Spleen (tissue), 11 donors: ENCODE data around the gene TTC3. TPM values are rescaled to one million over a fixed set of nuclear protein-coding genes. Genes with fewer than 3 reads are reported as not detected.

Experiments used
- DNase-seq: peaks from one replicate; pipeline ENCODE4 v3.0.0-alpha.2; 2020
- H3K27ac ChIP-seq, 8 donors: fragments of 200-600 bp; sonication (generic) in 7 of 8; 1 replicate in 4 of 8; 2 replicates in 4 of 8; pipeline versions ENCODE4 v1.5.0 to v1.8.0; 2016 to 2021; ENCODE audit warnings: inconsistent platforms in 4 of 8, mild to moderate bottlenecking in 4 of 8, moderate library complexity in 1 of 8
- H3K27me3 ChIP-seq, 7 donors: fragments of 200-600 bp; sonication (generic) in 6 of 7; replicated peaks in 1 of 7; 1 replicate in 4 of 7; 2 replicates in 3 of 7; pipeline versions ENCODE4 v1.5.0 to v1.8.0; 2016 to 2021; ENCODE audit warnings: inconsistent platforms in 3 of 7, mild to moderate bottlenecking in 1 of 7
- H3K36me3 ChIP-seq, 6 donors: fragments of 200-600 bp; sonication (generic) in 5 of 6; 1 replicate in 4 of 6; 2 replicates in 2 of 6; pipeline versions ENCODE4 v1.5.0 to v1.8.0; 2016 to 2021; ENCODE audit warnings: inconsistent platforms in 2 of 6
- H3K4me1 ChIP-seq, 6 donors: fragments of 200-600 bp; sonication (generic) in 5 of 6; 1 replicate in 3 of 6; 2 replicates in 3 of 6; pipeline versions ENCODE4 v1.5.0 to v1.8.0; 2016 to 2021; ENCODE audit warnings: inconsistent platforms in 3 of 6
- H3K4me3 ChIP-seq, 8 donors: fragments of 200-600 bp; sonication (generic) in 7 of 8; 1 replicate in 4 of 8; 2 replicates in 4 of 8; pipeline versions ENCODE4 v1.5.0 to v1.8.0; 2016 to 2021; ENCODE audit warnings: inconsistent platforms in 4 of 8, mild to moderate bottlenecking in 4 of 8, moderate library complexity in 2 of 8
- H3K9me3 ChIP-seq, 8 donors: fragments of 200-600 bp; sonication (generic) in 7 of 8; 1 replicate in 4 of 8; 2 replicates in 4 of 8; pipeline versions ENCODE4 v1.5.0 to v1.8.0; 2016 to 2021; ENCODE audit warnings: inconsistent platforms in 4 of 8
- POLR2A ChIP-seq, 3 donors: fragments of 450-650 bp; IDR thresholded peaks; one replicate each; pipeline ENCODE4 v1.5.1; 2017; ENCODE audit warnings: antibody characterized with exemption in 3 of 3, mild to moderate bottlenecking in 1 of 3
- POLR2AphosphoS5 ChIP-seq, 3 donors: sonication (generic); formaldehyde crosslinking; IDR thresholded peaks; one replicate each; pipeline ENCODE4 v1.5.1; 2017; ENCODE audit warnings: antibody characterized with exemption in 3 of 3
- WGBS, 5 donors: extraction: QIAGEN DNeasy Blood & Tissue Kit in 3 of 5; methylation state at CpG; one replicate each; pipeline versions ENCODE4 v1.1.5 to v1.1.7; 2013 to 2018; 5-methylcytosine and 5-hydroxymethylcytosine counted together
- intact Hi-C: fragments of 100-400 bp; cut with DNase I; formaldehyde crosslinking; loops from one replicate; pipeline ENCODE4 v1.15.0; 2023; ENCODE audit warnings: low total_unique reads
- polyA plus RNA-seq, 3 donors: library from polyadenylated mRNA; stranded (reverse); fragments of 200-250 nt; gene quantifications; one replicate each; pipeline ENCODE4 v1.2.1, GENCODE V29; 2013
- total RNA-seq, 7 donors: library from RNA; depleted of rRNA in 3 of 7; stranded (reverse); fragments of >200 nt in 3 of 7; fragmentation: NEBNext Ultra II Directional in 4 of 7; extraction: Animal tissue kit (Norgen Biotek cat#: 25700) in 4 of 7; gene quantifications; one replicate each; pipeline versions ENCODE4 v1.1.0 to v1.2.1, GENCODE V29; 2016 to 2021
- TF ChIP-seq, protein P1 (sequence below), 11 experiments: fragments of 200-600 bp in 7 of 11; fragments of 450-650 bp in 4 of 11; sonication (generic) in 4 of 11; IDR thresholded peaks in 8 of 11; conservative IDR thresholded peaks in 3 of 11; 1 replicate in 7 of 11; 2 replicates in 4 of 11; pipeline versions ENCODE4 v1.4.0 to v1.8.0; 2016 to 2021; ENCODE audit warnings: antibody characterized with exemption in 11 of 11, inconsistent platforms in 4 of 11, mild to moderate bottlenecking in 1 of 11
- donor health status: healthy with polysubstance abuse.
- donor health status: DM: no; HTN: no; CAD: no; lungs with moderate emphysema.
- donor health status: DM: no; HTN: no; CAD: no.
- donor health status: Bipolar disorder and iron deficiency.
- donor health status: healthy.
- donor health status: DM: no; HTN: no; CAD: no.
- donor health status: DM: yes; HTN: yes; CAD: no.

Gene TTC3
- total and polyA plus RNA-seq, 10 donors, result 16.0 to 143 (median 80.7) TPM

DNA sequence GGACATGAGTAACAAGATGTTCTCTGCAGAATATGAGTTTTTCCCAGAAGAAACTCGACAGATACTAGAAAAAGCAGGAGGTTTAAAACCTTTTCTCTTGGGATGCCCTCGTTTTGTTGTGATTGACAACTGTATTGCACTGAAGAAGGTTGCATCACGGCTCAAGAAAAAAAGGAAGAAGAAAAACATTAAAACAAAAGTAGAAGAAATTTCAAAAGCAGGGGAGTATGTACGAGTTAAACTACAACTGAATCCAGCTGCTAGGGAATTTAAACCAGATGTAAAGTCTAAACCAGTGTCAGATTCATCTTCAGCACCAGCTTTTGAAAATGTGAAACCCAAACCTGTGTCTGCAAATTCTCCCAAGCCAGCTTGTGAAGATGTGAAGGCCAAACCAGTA is 92.5 kb downstream of the TTC3 start:
- H3K36me3 ChIP-seq, result peaks cover 0 to 96% (median 50%) of the 10 kb centered on the region in 6 donors
- no peak for TF ChIP-seq POLR2AphosphoS5 (IDR thresholded peaks at IDR 0.05)
- TF ChIP-seq POLR2A (IDR thresholded peaks at IDR 0.05), result no peak
- TF ChIP-seq, protein P1, sequence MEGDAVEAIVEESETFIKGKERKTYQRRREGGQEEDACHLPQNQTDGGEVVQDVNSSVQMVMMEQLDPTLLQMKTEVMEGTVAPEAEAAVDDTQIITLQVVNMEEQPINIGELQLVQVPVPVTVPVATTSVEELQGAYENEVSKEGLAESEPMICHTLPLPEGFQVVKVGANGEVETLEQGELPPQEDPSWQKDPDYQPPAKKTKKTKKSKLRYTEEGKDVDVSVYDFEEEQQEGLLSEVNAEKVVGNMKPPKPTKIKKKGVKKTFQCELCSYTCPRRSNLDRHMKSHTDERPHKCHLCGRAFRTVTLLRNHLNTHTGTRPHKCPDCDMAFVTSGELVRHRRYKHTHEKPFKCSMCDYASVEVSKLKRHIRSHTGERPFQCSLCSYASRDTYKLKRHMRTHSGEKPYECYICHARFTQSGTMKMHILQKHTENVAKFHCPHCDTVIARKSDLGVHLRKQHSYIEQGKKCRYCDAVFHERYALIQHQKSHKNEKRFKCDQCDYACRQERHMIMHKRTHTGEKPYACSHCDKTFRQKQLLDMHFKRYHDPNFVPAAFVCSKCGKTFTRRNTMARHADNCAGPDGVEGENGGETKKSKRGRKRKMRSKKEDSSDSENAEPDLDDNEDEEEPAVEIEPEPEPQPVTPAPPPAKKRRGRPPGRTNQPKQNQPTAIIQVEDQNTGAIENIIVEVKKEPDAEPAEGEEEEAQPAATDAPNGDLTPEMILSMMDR (IDR thresholded peaks at IDR 0.05 in 8 of 11, conservative IDR thresholded peaks at IDR 0.05 in 3 of 11), result no peak
- H3K27me3 ChIP-seq, result no peaks in the 10 kb centered on the region
- no peak overlapping the region for H3K4me3 ChIP-seq
- 48 to 74% (median 57%) methylated on average over 4 of the region's 4 CpGs for WGBS, 5 donors
- peak overlapping the region in 1 of 8 donors; percentile 16 for H3K27ac ChIP-seq
- intact Hi-C loops, result no loop called here
- DNase-seq, result no peak
- no peaks in the 10 kb centered on the region for H3K9me3 ChIP-seq
- H3K4me1 ChIP-seq, result no peaks in the 10 kb centered on the region

DNA sequence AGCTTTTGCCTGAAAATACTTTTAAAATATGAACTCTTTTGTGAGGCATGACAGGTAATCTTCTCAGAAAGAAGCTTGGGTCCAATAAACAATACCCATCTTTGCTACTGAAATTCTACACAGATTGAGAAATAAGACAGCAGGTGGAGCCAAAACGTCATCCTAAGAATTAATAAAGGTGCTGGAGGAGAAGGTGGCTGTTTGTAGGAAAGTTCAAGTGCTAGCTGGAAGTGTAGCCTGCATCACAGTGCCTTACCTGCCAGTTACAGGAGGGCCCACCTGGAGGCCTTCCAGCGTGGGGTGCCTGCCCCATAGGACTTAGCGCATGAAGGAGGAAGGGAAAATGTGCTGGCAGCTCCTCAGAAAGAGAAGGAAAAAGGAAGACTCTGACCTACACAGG is 93.7 kb downstream of the TTC3 start:
- H3K4me3 ChIP-seq, result no peak overlapping the region
- no peaks in the 10 kb centered on the region for H3K27me3 ChIP-seq
- WGBS, 5 donors, result 48 to 82% (median 77%) methylated on average over 3 of the region's 3 CpGs
- no peak overlapping the region for H3K27ac ChIP-seq
- no peaks in the 10 kb centered on the region for H3K9me3 ChIP-seq
- DNase-seq, result no peak
- peaks cover 0 to 90% (median 47%) of the 10 kb centered on the region in 6 donors for H3K36me3 ChIP-seq
- TF ChIP-seq POLR2A (IDR thresholded peaks at IDR 0.05) (no peak), POLR2AphosphoS5 (IDR thresholded peaks at IDR 0.05) (no peak)
- TF ChIP-seq, protein P1 (IDR thresholded peaks at IDR 0.05 in 8 of 11, conservative IDR thresholded peaks at IDR 0.05 in 3 of 11), result peak in 3 of 11 experiments; percentile 8 to 28 (median 22)
- no peaks in the 10 kb centered on the region for H3K4me1 ChIP-seq
- intact Hi-C loops, result no loop called here

DNA sequence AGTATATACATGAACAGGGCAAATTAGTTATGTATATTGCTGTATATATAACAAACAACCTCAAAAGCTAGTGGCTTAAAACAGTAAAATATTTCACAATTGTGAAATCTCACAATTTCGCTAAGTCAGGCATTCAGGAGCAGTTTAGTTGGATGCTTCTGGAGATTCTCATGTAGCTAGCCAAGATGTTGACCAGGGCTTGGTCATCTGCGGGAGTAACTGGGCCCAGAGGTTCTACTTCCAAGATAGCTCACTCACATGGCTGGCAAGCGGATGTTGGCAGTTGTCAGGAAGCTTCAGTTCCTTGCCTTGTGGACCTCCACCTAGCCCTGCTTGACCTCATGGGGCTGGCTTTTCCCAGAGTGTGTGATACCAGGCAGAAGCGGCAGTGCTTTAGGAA is 95.6 kb downstream of the TTC3 start:
- intact Hi-C loops, result no loop called here
- Histone ChIP-seq H3K4me1 (no peaks in the 10 kb centered on the region), H3K9me3 (no peaks in the 10 kb centered on the region), H3K27ac (no peak overlapping the region), H3K27me3 (no peaks in the 10 kb centered on the region), H3K36me3 (peaks cover 0 to 90% (median 49%) of the 10 kb centered on the region in 6 donors), H3K4me3 (no peak overlapping the region)
- no peak for DNase-seq
- TF ChIP-seq, protein P1 (IDR thresholded peaks at IDR 0.05 in 8 of 11, conservative IDR thresholded peaks at IDR 0.05 in 3 of 11), result no peak
- TF ChIP-seq POLR2AphosphoS5 (IDR thresholded peaks at IDR 0.05) (no peak), POLR2A (IDR thresholded peaks at IDR 0.05) (no peak)
- WGBS, 5 donors, result 89 to 96% (median 93%) methylated on average over 4 of the region's 4 CpGs

DNA sequence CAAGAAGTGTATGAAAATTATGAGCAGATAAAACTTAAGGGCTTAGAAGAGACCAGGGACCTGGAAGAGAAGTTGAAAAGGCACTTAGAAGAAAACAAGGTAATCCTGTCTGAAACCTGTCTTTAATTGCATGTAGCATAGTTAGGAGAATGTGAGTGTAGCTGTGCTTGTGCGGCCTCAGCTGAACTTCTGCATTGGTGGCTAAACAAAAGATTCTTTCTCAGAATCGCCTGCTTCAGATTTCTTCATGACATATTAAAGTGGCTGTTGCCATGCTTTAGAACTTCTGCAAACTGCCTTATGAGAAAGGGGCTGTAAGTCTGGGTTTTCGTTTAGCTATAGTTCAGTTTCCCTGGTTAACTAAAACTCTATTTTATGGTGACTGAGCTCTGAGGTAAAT is 99.6 kb downstream of the TTC3 start:
- no peak for DNase-seq
- no peaks in the 10 kb centered on the region for H3K4me1 ChIP-seq
- peaks cover 0 to 91% (median 45%) of the 10 kb centered on the region in 6 donors for H3K36me3 ChIP-seq
- 84 to 97% (median 92%) methylated on average over 3 of the region's 3 CpGs for WGBS, 5 donors
- TF ChIP-seq POLR2A (IDR thresholded peaks at IDR 0.05) (no peak), POLR2AphosphoS5 (IDR thresholded peaks at IDR 0.05) (no peak)
- TF ChIP-seq, protein P1 (IDR thresholded peaks at IDR 0.05 in 8 of 11, conservative IDR thresholded peaks at IDR 0.05 in 3 of 11), result no peak
- intact Hi-C loops, result no loop called here
- no peak overlapping the region for H3K27ac ChIP-seq
- no peak overlapping the region for H3K4me3 ChIP-seq
- H3K9me3 ChIP-seq, result no peaks in the 10 kb centered on the region
- H3K27me3 ChIP-seq, result no peaks in the 10 kb centered on the region
